DOHH2 (cell line): Measurements from ENCODE around the gene LCN10.

Experiments
- CTCF ChIP-seq: fragments of 200-600 bp; sonication (generic); IDR thresholded peaks from one replicate; pipeline ENCODE4 v1.5.1; 2014; ENCODE audit warnings: antibody characterized with exemption, mild to moderate bottlenecking, low read depth, low read length; ENCODE audit not compliant: poor library complexity, severe bottlenecking
- EZH2phosphoT487 ChIP-seq: fragments of 200-600 bp; sonication (generic); IDR thresholded peaks from 2 replicates; pipeline ENCODE4 v1.6.1; 2017; ENCODE audit warnings: borderline replicate concordance, mild to moderate bottlenecking, antibody characterized with exemption, low read length, moderate library complexity, mixed read lengths

- TF ChIP-seq CTCF (no peak), EZH2phosphoT487 (no peak)
Measured at GRCh38 chr9:136696502-136696901, 46.2 kb downstream of the LCN10 start.
